Measurements from ENCODE around the gene ARL15. TPM values are rescaled to one million over a fixed set of nuclear protein-coding genes. Genes with fewer than 3 reads are reported as not detected.

The ARL15 gene
- total and polyA plus RNA-seq, 9 of the 15 experiments (the other 6 are each of a cell fraction or from before 2014, with no cell fraction given): 18.5 to 80.4 (median 57.0) TPM

DNA sequence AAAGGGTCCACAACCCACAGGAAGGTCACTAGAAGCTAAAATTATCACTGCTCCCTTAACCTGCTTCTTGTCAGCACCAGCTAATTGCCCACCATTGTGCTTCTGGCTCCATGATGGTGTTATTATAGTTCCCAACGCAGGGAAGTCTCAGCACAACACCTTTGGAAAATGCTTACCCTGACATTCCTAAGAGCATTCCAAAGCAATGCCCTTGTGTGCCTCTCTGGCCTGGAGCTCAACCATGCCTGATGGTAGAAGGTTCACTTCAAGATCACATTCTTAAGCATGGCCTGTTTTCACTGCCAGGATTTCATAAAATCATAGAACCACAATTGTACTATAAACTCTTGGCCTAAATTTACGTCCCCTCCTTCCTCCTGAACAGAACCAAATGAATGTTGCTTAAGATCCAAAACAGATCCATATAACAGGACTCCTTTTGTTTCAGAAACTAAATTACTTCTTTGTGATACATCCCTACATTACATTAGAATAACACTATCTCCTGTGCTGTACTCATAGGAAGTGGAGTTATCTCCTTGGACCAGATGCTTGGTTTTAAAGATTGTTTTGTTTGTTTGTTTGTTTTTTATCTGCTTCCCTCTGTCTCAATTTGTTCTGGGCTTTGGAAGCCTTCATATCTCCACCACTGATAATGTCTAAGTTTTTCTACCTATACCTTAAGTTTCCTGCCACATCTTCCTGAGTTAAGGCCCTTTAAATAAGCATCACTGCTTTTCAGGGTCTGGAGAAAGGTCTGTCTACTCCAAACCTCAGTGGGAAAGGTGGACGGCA lies 32.1 kb downstream of the ARL15 start (continued):
- TF ChIP-seq ELF4 (CRISPR knock-in tag; IDR thresholded peaks at IDR 0.05) (no peak), GABPB2 (CRISPR knock-in tag; conservative IDR thresholded peaks at IDR 0.05) (no peak), ARID3B (CRISPR knock-in tag; IDR thresholded peaks at IDR 0.05; ENCODE audit: borderline replicate concordance) (no peak), SP2 (IDR thresholded peaks at IDR 0.05; ENCODE audit: extremely low read depth, low read depth, low read length, poor library complexity, severe bottlenecking) (no peak), CHD2 (IDR thresholded peaks at IDR 0.05; ENCODE audit: low read depth, low read length) (no peak), ATF1 (CRISPR knock-in tag; IDR thresholded peaks at IDR 0.05) (no peak), ATF1 (tag; IDR thresholded peaks at IDR 0.05) (no peak), BHLHE40 (IDR thresholded peaks at IDR 0.05; ENCODE audit: low read length) (no peak), KDM1A (IDR thresholded peaks at IDR 0.05) (no peak), SMAD3 (CRISPR knock-in tag; conservative IDR thresholded peaks at IDR 0.05) (no peak), CXXC5 (CRISPR knock-in tag; IDR thresholded peaks at IDR 0.05) (no peak), EP400 (IDR thresholded peaks at IDR 0.05) (no peak), RBM17 (IDR thresholded peaks at IDR 0.05; ENCODE audit: borderline replicate concordance, low read depth, low read length) (no peak), PML (IDR thresholded peaks at IDR 0.05; ENCODE audit: low read length) (no peak), ZEB2 (IDR thresholded peaks at IDR 0.05) (peak; percentile 83), COPS2 (conservative IDR thresholded peaks at IDR 0.05) (no peak), ETV1 (tag; conservative IDR thresholded peaks at IDR 0.05; ENCODE audit: low read depth) (0 out of 2 replicates have a peak, but pooled peaks have one; percentile 11), XRCC5 (IDR thresholded peaks at IDR 0.05; ENCODE audit: low read depth, low read length) (no peak), JUND (IDR thresholded peaks at IDR 0.05; ENCODE audit: borderline replicate concordance, low read depth, low read length) (peak; percentile 24; the same call in 1 of the 2 replicates), JUND (tag; IDR thresholded peaks at IDR 0.05; ENCODE audit: borderline replicate concordance, low read depth, low read length) (no peak), ZNF217 (CRISPR knock-in tag; IDR thresholded peaks at IDR 0.05) (no peak), ZNF274 (IDR thresholded peaks at IDR 0.05; ENCODE audit: borderline replicate concordance, low read depth, low read length) (no peak), CBX8 (IDR thresholded peaks at IDR 0.05; ENCODE audit: borderline replicate concordance, extremely low read depth, low read depth, low read length, poor library complexity, severe bottlenecking) (no peak), SMAD2 (IDR thresholded peaks at IDR 0.05; ENCODE audit: low read depth, low read length) (no peak), CREB3L1 (IDR thresholded peaks at IDR 0.05; ENCODE audit: borderline replicate concordance, low read depth) (no peak), TCF3 (CRISPR knock-in tag; IDR thresholded peaks at IDR 0.05) (peak; percentile 66), ZNF431 (CRISPR knock-in tag; IDR thresholded peaks at IDR 0.05) (no peak), ZNF12 (CRISPR knock-in tag; IDR thresholded peaks at IDR 0.05) (no peak)

Measured in K562 (cell line).